Measurements from ENCODE around the gene HMGB2. TPM values are rescaled to one million over a fixed set of nuclear protein-coding genes. Genes with fewer than 3 reads are reported as not detected.

Gene HMGB2
- total RNA-seq, 1 experiment from 2014 or later = 278 TPM

GRCh38 chr4:173294444-173294843 is 39.7 kb downstream of the HMGB2 start:
- no peaks in the 10 kb centered on the region for H3K79me1 ChIP-seq (ENCODE audit: insufficient read depth, low read depth, low read length, poor library complexity, severe bottlenecking)
- no peak overlapping the region for H2BK120ac ChIP-seq (ENCODE audit: low read depth, low read length, poor library complexity, severe bottlenecking)
- H3K27me3 Mint-ChIP-seq (ENCODE audit: low read depth) = no peaks in the 10 kb centered on the region
- H3T11ph ChIP-seq (ENCODE audit: low read length) = no peak overlapping the region
- H4K5ac ChIP-seq (ENCODE audit: insufficient read length, low read depth, low read length) = no peak overlapping the region
- no peak overlapping the region for H2AFZ ChIP-seq (ENCODE audit: low read length)
- no peaks in the 10 kb centered on the region for H3K9me3 Mint-ChIP-seq
- H3K23me2 ChIP-seq (ENCODE audit: insufficient read length, low read depth, low read length, poor library complexity, severe bottlenecking) = no peaks in the 10 kb centered on the region
- no peak overlapping the region for H2BK15ac ChIP-seq (ENCODE audit: low read depth, low read length)
- no peak overlapping the region for H3K27ac Mint-ChIP-seq
- H3K27me3 ChIP-seq (ENCODE audit: insufficient read depth, low read length) = no peaks in the 10 kb centered on the region
- DNase-seq = no peak
- H3K9ac ChIP-seq (ENCODE audit: extremely low read depth, insufficient read length, low read length) = no peak overlapping the region
- no peak overlapping the region for H3K18ac ChIP-seq (ENCODE audit: insufficient read length, low read depth, low read length)
- no peaks in the 10 kb centered on the region for H3K4me1 ChIP-seq (ENCODE audit: insufficient read depth, low read length)
- H3K14ac ChIP-seq (ENCODE audit: insufficient read depth, low read length) = no peak overlapping the region
- no CpG with 5 or more reads among the region's 1 CpG for WGBS (ENCODE audit: extremely low coverage, insufficient read length, low lambda C conversion rate)
- TF ChIP-seq CTCF (conservative IDR thresholded peaks at IDR 0.05) = no peak
- H3K23ac ChIP-seq (ENCODE audit: insufficient read length, low read depth, low read length) = no peak overlapping the region
- no peak overlapping the region for H3K4me2 ChIP-seq (ENCODE audit: insufficient read depth, insufficient read length, low read length)
- H3K4me3 Mint-ChIP-seq = no peak overlapping the region
- no peak overlapping the region for H4K91ac ChIP-seq (ENCODE audit: insufficient read length, low read depth, low read length)
- no peak overlapping the region for H2BK5ac ChIP-seq (ENCODE audit: insufficient read length, low read length)
- no peak overlapping the region for H2BK12ac ChIP-seq (ENCODE audit: insufficient read length, low read depth, low read length)
- H4K8ac ChIP-seq (replicated peaks; ENCODE audit: insufficient read length, low read depth, low read length) = no peak overlapping the region
- no peaks in the 10 kb centered on the region for H4K20me1 ChIP-seq (ENCODE audit: control insufficient read depth, insufficient read depth, insufficient read length)
- H3K9me3 ChIP-seq (ENCODE audit: control insufficient read depth, low read depth, low read length) = no peaks in the 10 kb centered on the region
- no peaks in the 10 kb centered on the region for H3K4me1 Mint-ChIP-seq
- H2AK5ac ChIP-seq (ENCODE audit: insufficient read length, low read length) = no peak overlapping the region
- H3K56ac ChIP-seq (ENCODE audit: insufficient read length, low read depth, low read length) = no peak overlapping the region
- no peak overlapping the region for H3K4ac ChIP-seq (ENCODE audit: low read depth, low read length)
- no peaks in the 10 kb centered on the region for H3K79me2 ChIP-seq (ENCODE audit: insufficient read depth, low read length)
- no peak overlapping the region for H3K27ac ChIP-seq (ENCODE audit: insufficient read length, low read depth, low read length)
- peaks cover 0 to 9% (median 9%) of the 10 kb centered on the region in 3 experiments; a peak in 4 of 7 replicates for H3K36me3 Mint-ChIP-seq (ENCODE audit: insufficient read depth in 1 of 3, low read depth in 3 of 3)
- no peak overlapping the region for H2BK20ac ChIP-seq (ENCODE audit: low read depth, low read length, poor library complexity, severe bottlenecking)

Measured in H9 (cell line).